A549 (cell line): ENCODE data around the gene SH3BGR. TPM values are rescaled to one million over a fixed set of nuclear protein-coding genes. Genes with fewer than 3 reads are reported as not detected.

Experiments
- ATAC-seq, 2 experiments: fragments of 200-7000 bp in 1 of 2; fragments of >200 bp in 1 of 2; cut with Nextera tagmentation in 1 of 2; cut with Tn5 transposase in 1 of 2; 3 replicates each; pipeline versions ENCODE4 v1.8.0 to v1.9.1; 2018 to 2020; ENCODE audit warnings: mild to moderate bottlenecking in 1 of 2, moderate library complexity in 1 of 2
- CTCF ChIA-PET: fragments of 300-600 bp; sonication (Branson Sonifier 250); formaldehyde crosslinking; extraction: SDS; loops from one replicate; lab custom pipeline; 2021; ENCODE audit warnings: antibody characterized with exemption, inconsistent platforms; lab: Yijun Ruan, JAX
- POLR2A ChIA-PET: fragments of 350-600 bp; formaldehyde crosslinking; extraction: SDS; loops from one replicate; lab custom pipeline; 2021; ENCODE audit warnings: antibody characterized with exemption, inconsistent platforms; lab: Yijun Ruan, JAX
- DNase-seq, 2 experiments: peaks; one replicate each; pipeline versions ENCODE4 v3.0.0 to v3.0.0-alpha.2; 2011 to 2016; ENCODE audit warnings: low read depth in 1 of 2, low spot score in 1 of 2
- FAIRE-seq: peaks from 2 replicates; lab custom pipeline; 2011; peaks lifted over from hg19 to GRCh38; lab: Jason Lieb, UNC
- H3K27ac ChIP-seq, 2 experiments: fragments of >200 bp; sonication (Bioruptor Twin); formaldehyde crosslinking; 3 replicates each; pipeline ENCODE4 v1.5.1; 2016 to 2017
- H3K4me1 ChIP-seq: fragments of >200 bp; sonication (Bioruptor Twin); formaldehyde crosslinking; 3 replicates; pipeline ENCODE4 v1.6.1; 2016
- H3K4me2 ChIP-seq: fragments of >200 bp; sonication (Bioruptor Twin); formaldehyde crosslinking; 3 replicates; pipeline ENCODE4 v1.6.1; 2016
- H3K4me3 ChIP-seq: fragments of >200 bp; sonication (Bioruptor Twin); formaldehyde crosslinking; 3 replicates; pipeline ENCODE4 v1.5.1; 2016
- H3K9me3 ChIP-seq: fragments of >200 bp; sonication (Bioruptor Twin); formaldehyde crosslinking; 3 replicates; pipeline ENCODE4 v1.6.1; 2016
- CBX2 ChIP-seq: fragments of 200-600 bp; sonication (generic); IDR thresholded peaks from 2 replicates; pipeline ENCODE4 v1.6.1; 2016; ENCODE audit warnings: low read depth, mild to moderate bottlenecking, borderline replicate concordance
- CHD2 ChIP-seq: fragments of 150-350 bp; IDR thresholded peaks from 2 replicates; pipeline ENCODE4 v1.6.1; 2014; ENCODE audit warnings: low read length; ENCODE audit not compliant: partially characterized antibody
- EHF ChIP-seq: fragments of 250-450 bp; sonication (Bioruptor Pico); IDR thresholded peaks from 2 replicates; pipeline ENCODE4 v1.5.0; 2020; ENCODE audit warnings: mild to moderate bottlenecking
- EHMT2 ChIP-seq: fragments of 200-600 bp; sonication (generic); IDR thresholded peaks from 2 replicates; pipeline ENCODE4 v1.6.1; 2016; ENCODE audit warnings: antibody characterized with exemption, low read depth, mild to moderate bottlenecking, moderate library complexity
- GATA3 ChIP-seq: IDR thresholded peaks from 2 replicates; pipeline ENCODE4 v1.6.1; 2012; ENCODE audit warnings: borderline replicate concordance
- HDAC2 ChIP-seq: fragments of 200-600 bp; sonication (generic); IDR thresholded peaks from 2 replicates; pipeline ENCODE4 v1.6.1; 2016
- HES2 ChIP-seq: fragments of >200 bp; sonication (Bioruptor Twin); formaldehyde crosslinking; IDR thresholded peaks from 2 replicates; pipeline ENCODE4 v1.6.1; 2016
- HMGXB4 ChIP-seq: fragments of 250-450 bp; sonication (Bioruptor Pico); IDR thresholded peaks from 2 replicates; pipeline ENCODE4 v1.5.0; 2021; ENCODE audit warnings: mild to moderate bottlenecking, moderate library complexity, borderline replicate concordance
- HOXA7 ChIP-seq: fragments of 250-450 bp; sonication (Bioruptor Pico); IDR thresholded peaks from 2 replicates; pipeline ENCODE4 v1.5.0; 2020; ENCODE audit warnings: mild to moderate bottlenecking, moderate library complexity
- HOXB13 ChIP-seq: fragments of 250-450 bp; sonication (Bioruptor Pico); IDR thresholded peaks from 2 replicates; pipeline ENCODE4 v1.5.0; 2020; ENCODE audit warnings: low read depth, mild to moderate bottlenecking, moderate library complexity
- JUN ChIP-seq, 2 experiments: fragments of >200 bp; sonication (Bioruptor Twin); formaldehyde crosslinking; IDR thresholded peaks; 2 replicates in 1 of 2; 3 replicates in 1 of 2; pipeline ENCODE4 v1.6.1; 2016 to 2017
- JUNB ChIP-seq: fragments of >200 bp; sonication (Bioruptor Twin); formaldehyde crosslinking; IDR thresholded peaks from 2 replicates; pipeline ENCODE4 v1.6.1; 2016
- KDM5A ChIP-seq: fragments of 200-600 bp; sonication (generic); IDR thresholded peaks from 2 replicates; pipeline ENCODE4 v1.6.1; 2016; ENCODE audit warnings: antibody characterized with exemption, mild to moderate bottlenecking
- MAFK ChIP-seq: fragments of 450-650 bp; IDR thresholded peaks from 2 replicates; pipeline ENCODE4 v1.6.1; 2014; ENCODE audit not compliant: partially characterized antibody
- NFE2L2 ChIP-seq: fragments of 150-350 bp; conservative IDR thresholded peaks from 2 replicates; pipeline ENCODE4 v1.6.1; 2014; ENCODE audit warnings: low read length
- NPAS2 ChIP-seq: fragments of 250-450 bp; sonication (Bioruptor Pico); IDR thresholded peaks from 2 replicates; pipeline ENCODE4 v1.8.0; 2022; ENCODE audit warnings: mild to moderate bottlenecking, moderate library complexity, borderline replicate concordance
- PBX3 ChIP-seq: IDR thresholded peaks from 2 replicates; pipeline ENCODE4 v1.6.1; 2012
- PHF8 ChIP-seq: fragments of 200-600 bp; sonication (generic); IDR thresholded peaks from 2 replicates; pipeline ENCODE4 v1.6.1; 2016; ENCODE audit warnings: low read depth, mild to moderate bottlenecking, antibody characterized with exemption, moderate library complexity, borderline replicate concordance
- RAD21 ChIP-seq, 2 experiments: fragments of >200 bp in 1 of 2; sonication (Bioruptor Twin) in 1 of 2; formaldehyde crosslinking in 1 of 2; IDR thresholded peaks in 1 of 2; conservative IDR thresholded peaks in 1 of 2; 2 replicates in 1 of 2; 3 replicates in 1 of 2; pipeline ENCODE4 v1.6.1; 2012 to 2018; ENCODE audit warnings: inconsistent platforms in 1 of 2
- RCOR1 ChIP-seq: fragments of 150-350 bp; IDR thresholded peaks from 2 replicates; pipeline ENCODE4 v1.6.1; 2014; ENCODE audit warnings: antibody characterized with exemption, low read length, low read depth
- REST ChIP-seq: fragments of 200-600 bp; sonication (generic); IDR thresholded peaks from 2 replicates; pipeline ENCODE4 v1.6.1; 2016; ENCODE audit warnings: antibody characterized with exemption, mild to moderate bottlenecking, moderate library complexity
- RFX5 ChIP-seq: fragments of 450-650 bp; IDR thresholded peaks from 2 replicates; pipeline ENCODE4 v1.7.1; 2014; ENCODE audit warnings: antibody characterized with exemption, mild to moderate bottlenecking, moderate library complexity
- RNF2 ChIP-seq: fragments of 200-600 bp; sonication (generic); IDR thresholded peaks from 2 replicates; pipeline ENCODE4 v1.6.1; 2016; ENCODE audit warnings: low read depth, mild to moderate bottlenecking, antibody characterized with exemption, moderate library complexity, borderline replicate concordance
- TFCP2L1 ChIP-seq: fragments of 250-450 bp; sonication (Bioruptor Pico); IDR thresholded peaks from 2 replicates; pipeline ENCODE4 v1.5.0; 2021; ENCODE audit warnings: mild to moderate bottlenecking
- ZC3H11A ChIP-seq: fragments of 450-650 bp; IDR thresholded peaks from 2 replicates; pipeline ENCODE4 v1.6.1; 2014; ENCODE audit warnings: antibody characterized with exemption, mild to moderate bottlenecking
- ZNF302 ChIP-seq: fragments of 250-450 bp; sonication (Bioruptor Pico); IDR thresholded peaks from 2 replicates; pipeline ENCODE4 v1.9.0; 2021; ENCODE audit warnings: inconsistent platforms, mild to moderate bottlenecking, moderate library complexity
- ZSCAN20 ChIP-seq: fragments of 250-450 bp; sonication (Bioruptor Pico); IDR thresholded peaks from 2 replicates; pipeline ENCODE4 v1.8.0; 2022; ENCODE audit warnings: mild to moderate bottlenecking, moderate library complexity
- WGBS: methylation state at CpG from one replicate; pipeline ENCODE4 v1.1.6; 2017; ENCODE audit errors: missing lambda C conversion rate; 5-methylcytosine and 5-hydroxymethylcytosine counted together
- polyA plus RNA-seq, 4 experiments: library from polyadenylated mRNA; depleted of rRNA in 3 of 4; stranded (reverse); fragments of >200 nt; fragmentation: RNase III in 1 of 4; extraction: RNeasy Plus Mini Kit Qiagen cat#74134 plus additional on column Dnase treatment in 1 of 4; gene quantifications; 2 replicates in 3 of 4; 3 replicates in 1 of 4; pipeline ENCODE4 v1.2.3, GENCODE V29; 2011 to 2017

Gene SH3BGR
- polyA plus RNA-seq, 2 of the 4 experiments (the other 2 are of a cell fraction): 1.0 to 3.0 TPM

- H3K9me3 ChIP-seq: no peaks in the 10 kb centered on the region
- no peak for TF ChIP-seq RAD21 (conservative IDR thresholded peaks at IDR 0.05 in 1 of 2, IDR thresholded peaks at IDR 0.05 in 1 of 2)
- no peak for TF ChIP-seq NFE2L2
- TF ChIP-seq HOXA7 (CRISPR knock-in tag): no peak
- TF ChIP-seq RNF2: no peak
- no peak for TF ChIP-seq KDM5A
- no peak for TF ChIP-seq CHD2
- TF ChIP-seq JUN (IDR thresholded peaks at IDR 0.05): no peak
- TF ChIP-seq RCOR1: no peak
- TF ChIP-seq TFCP2L1: no peak
- TF ChIP-seq HES2: no peak
- TF ChIP-seq GATA3: no peak
- TF ChIP-seq EHF (CRISPR knock-in tag): no peak
- TF ChIP-seq RFX5: no peak
- TF ChIP-seq NPAS2: no peak
- TF ChIP-seq, all 56 proteins: peak for 0
- WGBS: 29% methylated on average over 6 of the region's 6 CpGs
- no peak for ATAC-seq
- no peak overlapping the region for H3K27ac ChIP-seq
- peaks cover 16% of the 10 kb centered on the region; the same call in 2 of the 3 replicates for H3K4me1 ChIP-seq
- CTCF ChIA-PET: interaction anchor here (0.7 kb wide), 1 partner anchor 17 kb away, joined by 3 read pairs; no protein-coding TSS in a partner anchor
- POLR2A ChIA-PET: no interaction called here
- no peak overlapping the region for H3K4me2 ChIP-seq
- no peak for DNase-seq
- FAIRE-seq: no peak
- H3K4me3 ChIP-seq: no peak overlapping the region
Measured at GRCh38 chr21:39454949-39455668, 3.3 kb downstream of the SH3BGR start.

- Histone ChIP-seq H3K9me3 (no peaks in the 10 kb centered on the region), H3K27ac (no peak overlapping the region), H3K4me3 (no peak overlapping the region), H3K4me1 (peaks cover 10% of the 10 kb centered on the region; the same call in 2 of the 3 replicates), H3K4me2 (no peak overlapping the region)
- CTCF ChIA-PET: no interaction called here
- DNase-seq: peak in 1 of 2 experiments; percentile 13
- peak; percentile 54 to 69; a peak in 4 of 6 replicates for ATAC-seq
- POLR2A ChIA-PET: no interaction called here
- 56% methylated on average over 3 of the region's 3 CpGs for WGBS
- FAIRE-seq: no peak
- TF ChIP-seq JUNB (no peak), HMGXB4 (CRISPR knock-in tag) (no peak), CBX2 (no peak), PBX3 (no peak), EHMT2 (no peak), MAFK (no peak), ZSCAN20 (CRISPR knock-in tag) (no peak), HOXB13 (CRISPR knock-in tag) (no peak), RCOR1 (no peak), PHF8 (no peak), ZC3H11A (no peak), ZNF302 (CRISPR knock-in tag) (no peak), EHF (CRISPR knock-in tag) (no peak), GATA3 (no peak), HDAC2 (no peak), REST (no peak)
Measured at GRCh38 chr21:39456665-39457064, 4.9 kb downstream of the SH3BGR start.
